Thyroid gland (tissue), 4 donors: Measurements from ENCODE around the gene CDC45.

Experiments
- POLR2A ChIP-seq, 2 donors: fragments of 450-650 bp; IDR thresholded peaks; one replicate each; pipeline ENCODE4 v1.6.1; 2017; ENCODE audit warnings: antibody characterized with exemption in 2 of 2, mild to moderate bottlenecking in 2 of 2, moderate library complexity in 1 of 2
- TF ChIP-seq, protein P1 (sequence below), 6 experiments: fragments of 200-600 bp in 3 of 6; fragments of 450-650 bp in 3 of 6; sonication (generic) in 3 of 6; IDR thresholded peaks; one replicate each; pipeline ENCODE4 v1.5.1; 2016 to 2019; ENCODE audit warnings: antibody characterized with exemption in 6 of 6, mild to moderate bottlenecking in 2 of 6, inconsistent platforms in 1 of 6, moderate library complexity in 1 of 6

DNA sequence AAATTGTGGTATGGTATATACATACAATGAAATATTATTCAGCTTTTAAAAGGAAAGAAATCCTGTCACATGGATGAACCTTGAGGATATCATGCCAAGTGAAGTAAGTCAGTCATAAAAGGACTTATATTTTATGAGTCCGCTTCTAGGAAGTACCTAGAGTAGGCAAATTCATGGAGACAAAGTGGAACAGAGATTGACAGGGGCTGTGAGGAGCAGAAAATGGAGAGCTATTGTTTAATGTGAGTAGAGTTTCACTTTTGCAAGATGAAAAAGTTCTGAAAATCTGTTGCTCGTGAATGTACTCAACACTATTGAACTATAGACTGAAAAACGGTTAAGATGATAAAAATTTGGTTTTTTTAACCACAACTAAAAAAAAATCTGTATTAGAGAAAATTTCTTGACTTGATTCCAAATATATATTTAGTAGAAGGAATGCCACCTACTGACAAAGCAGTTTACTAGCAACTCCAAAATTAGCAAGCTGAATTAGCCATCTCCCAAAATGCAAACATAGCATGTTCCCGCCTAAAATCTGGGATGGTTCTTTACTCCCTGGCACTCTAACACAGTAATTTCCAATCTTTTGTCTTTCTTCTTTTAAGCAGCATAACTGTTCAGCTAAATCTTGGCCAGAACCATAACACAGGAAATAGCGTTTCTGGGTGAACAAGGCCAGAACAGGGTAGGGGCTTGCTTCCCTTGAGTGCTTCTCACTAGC, 2.2 kb upstream of the CDC45 start:
- TF ChIP-seq, protein P1, sequence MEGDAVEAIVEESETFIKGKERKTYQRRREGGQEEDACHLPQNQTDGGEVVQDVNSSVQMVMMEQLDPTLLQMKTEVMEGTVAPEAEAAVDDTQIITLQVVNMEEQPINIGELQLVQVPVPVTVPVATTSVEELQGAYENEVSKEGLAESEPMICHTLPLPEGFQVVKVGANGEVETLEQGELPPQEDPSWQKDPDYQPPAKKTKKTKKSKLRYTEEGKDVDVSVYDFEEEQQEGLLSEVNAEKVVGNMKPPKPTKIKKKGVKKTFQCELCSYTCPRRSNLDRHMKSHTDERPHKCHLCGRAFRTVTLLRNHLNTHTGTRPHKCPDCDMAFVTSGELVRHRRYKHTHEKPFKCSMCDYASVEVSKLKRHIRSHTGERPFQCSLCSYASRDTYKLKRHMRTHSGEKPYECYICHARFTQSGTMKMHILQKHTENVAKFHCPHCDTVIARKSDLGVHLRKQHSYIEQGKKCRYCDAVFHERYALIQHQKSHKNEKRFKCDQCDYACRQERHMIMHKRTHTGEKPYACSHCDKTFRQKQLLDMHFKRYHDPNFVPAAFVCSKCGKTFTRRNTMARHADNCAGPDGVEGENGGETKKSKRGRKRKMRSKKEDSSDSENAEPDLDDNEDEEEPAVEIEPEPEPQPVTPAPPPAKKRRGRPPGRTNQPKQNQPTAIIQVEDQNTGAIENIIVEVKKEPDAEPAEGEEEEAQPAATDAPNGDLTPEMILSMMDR (IDR thresholded peaks at IDR 0.05): peak in 2 of 6 experiments; percentile 24 to 30
- no peak for TF ChIP-seq POLR2A (IDR thresholded peaks at IDR 0.05)
